K562 (cell line): Measurements from ENCODE around the gene CTSK. TPM values are rescaled to one million over a fixed set of nuclear protein-coding genes. Genes with fewer than 3 reads are reported as not detected.
A peak's percentile ranks its signal among the peaks of the same experiment; 100 is the strongest.

Source experiments
- ATAC-seq: fragments of 200-7000 bp; cut with Tn5 transposase; 3 replicates; pipeline ENCODE4 v1.9.1; 2020; ENCODE audit warnings: moderate library complexity
- BruUV-seq: library from RNA; stranded (reverse); fragments of 400-500 nt; replicated peaks from 2 replicates; lab custom pipeline; 2021; lab: Mats Ljungman, UMichigan
- CTCF ChIA-PET: fragments of 300-600 bp; formaldehyde crosslinking; extraction: SDS; loops from one replicate; lab custom pipeline; 2021; ENCODE audit warnings: low intra/inter-chr PET ratio; lab: Yijun Ruan, JAX
- POLR2A ChIA-PET: fragments of 300-600, 350-650 bp; sonication (Branson Sonifier 250); formaldehyde crosslinking; extraction: SDS; loops from one replicate; lab custom pipeline; 2021; ENCODE audit warnings: antibody characterized with exemption, inconsistent platforms; lab: Yijun Ruan, JAX
- DNase-seq, 4 experiments: peaks; one replicate each; pipeline versions ENCODE4 v3.0.0 to v3.0.0-alpha.2; 2011 to 2018; ENCODE audit warnings: low spot score in 3 of 4, mixed read lengths in 3 of 4; ENCODE audit errors: extremely low read depth in 1 of 4
- FAIRE-seq: peaks from 2 replicates; lab custom pipeline; 2011; peaks lifted over from hg19 to GRCh38; lab: Jason Lieb, UNC
- H2AFZ ChIP-seq: 2 replicates; pipeline ENCODE4 v1.6.0; 2011; ENCODE audit warnings: low read depth, low read length, control low read depth, inconsistent platforms
- H3K27ac ChIP-seq: fragments of 200-600 bp; 3 replicates; pipeline ENCODE4 v1.8.0; 2011; ENCODE audit warnings: low read depth, mild to moderate bottlenecking, control low read depth, inconsistent platforms, low read length, moderate library complexity, mixed read lengths; ENCODE audit errors: extremely low read depth
- H3K27me3 ChIP-seq, 2 experiments: fragments of 300-600 bp in 1 of 2; 2 replicates in 1 of 2; 3 replicates in 1 of 2; pipeline versions ENCODE4 v1.6.0 to v1.8.0; 2011; ENCODE audit warnings: inconsistent platforms in 2 of 2, low read length in 2 of 2, mild to moderate bottlenecking in 1 of 2, mixed read lengths in 1 of 2, moderate library complexity in 1 of 2; ENCODE audit not compliant: control insufficient read depth in 2 of 2, insufficient read depth in 2 of 2
- H3K36me3 ChIP-seq: fragments of 300-600 bp; 3 replicates; pipeline ENCODE4 v1.8.0; 2011; ENCODE audit warnings: mild to moderate bottlenecking, low read length, inconsistent platforms; ENCODE audit not compliant: control insufficient read depth, insufficient read depth
- H3K4me1 ChIP-seq, 2 experiments: fragments of 200-600 bp in 1 of 2; replicated peaks in 1 of 2; 2 replicates in 1 of 2; 3 replicates in 1 of 2; pipeline versions ENCODE4 v1.5.1 to v1.8.0; 2011; ENCODE audit warnings: inconsistent platforms in 2 of 2, low read length in 2 of 2, mild to moderate bottlenecking in 1 of 2, mixed read lengths in 1 of 2, moderate library complexity in 1 of 2; ENCODE audit not compliant: control insufficient read depth in 2 of 2, insufficient read depth in 2 of 2
- H3K4me2 ChIP-seq: 2 replicates; pipeline ENCODE4 v1.6.1; 2011; ENCODE audit warnings: low read length, control low read depth, inconsistent platforms, mixed read lengths; ENCODE audit not compliant: insufficient read depth
- H3K4me3 ChIP-seq: fragments of 200-600 bp; sonication (generic), shearing (Covaris generic); 2 replicates; pipeline ENCODE4 v1.5.1; 2016; ENCODE audit warnings: control low read depth, inconsistent platforms
- H3K79me2 ChIP-seq: fragments of 200-600 bp; 3 replicates; pipeline ENCODE4 v1.8.0; 2011; ENCODE audit warnings: low read length, inconsistent platforms; ENCODE audit not compliant: control insufficient read depth, insufficient read depth
- H3K9ac ChIP-seq, 2 experiments: 2 replicates each; pipeline versions ENCODE4 v1.6.0 to v1.6.1; 2011; ENCODE audit warnings: low read depth in 2 of 2, low read length in 2 of 2, control low read depth in 1 of 2, inconsistent platforms in 1 of 2, mild to moderate bottlenecking in 1 of 2, mixed read lengths in 1 of 2; ENCODE audit not compliant: insufficient read depth in 1 of 2
- H3K9me1 ChIP-seq: one replicate; pipeline ENCODE4 v1.6.0; 2011; ENCODE audit warnings: inconsistent platforms, mild to moderate bottlenecking, low read length, moderate library complexity; ENCODE audit not compliant: control insufficient read depth, insufficient read depth
- H3K9me3 ChIP-seq: replicated peaks from 2 replicates; pipeline ENCODE4 v1.5.1; 2011; ENCODE audit warnings: low read depth, low read length, inconsistent platforms; ENCODE audit not compliant: control insufficient read depth, insufficient read depth
- H4K20me1 ChIP-seq: replicated peaks from 2 replicates; pipeline ENCODE4 v1.6.1; 2011; ENCODE audit warnings: low read length, inconsistent platforms, mixed read lengths; ENCODE audit not compliant: control insufficient read depth, insufficient read depth
- ARID3A ChIP-seq: IDR thresholded peaks from 2 replicates; pipeline ENCODE4 v1.6.1; 2012; ENCODE audit warnings: low read depth, low read length, improper control_type of control experiment, borderline replicate concordance
- ARNT ChIP-seq, 2 experiments: fragments of 450-650 bp; IDR thresholded peaks; 2 replicates each; pipeline ENCODE4 v1.6.1; 2016; ENCODE audit warnings: mild to moderate bottlenecking in 1 of 2
- EZH2 ChIP-seq: IDR thresholded peaks from 2 replicates; pipeline ENCODE4 v1.6.1; 2012; ENCODE audit warnings: low read depth, mild to moderate bottlenecking, inconsistent platforms, low read length, borderline replicate concordance
- MYBL2 ChIP-seq, 2 experiments: fragments of 450-650 bp in 1 of 2; sonication (generic) in 1 of 2; formaldehyde crosslinking in 1 of 2; IDR thresholded peaks; 2 replicates each; pipeline versions ENCODE4 v1.6.1 to v1.8.1; 2017 to 2022; ENCODE audit warnings: borderline replicate concordance in 1 of 2, inconsistent platforms in 1 of 2, low read depth in 1 of 2, mild to moderate bottlenecking in 1 of 2, missing genetic modification reagents in 1 of 2, moderate library complexity in 1 of 2
- NFIC ChIP-seq: fragments of 450-650 bp; IDR thresholded peaks from 2 replicates; pipeline ENCODE4 v1.6.1; 2017; ENCODE audit warnings: mild to moderate bottlenecking, inconsistent platforms
- ZNF592 ChIP-seq: fragments of 450-650 bp; IDR thresholded peaks from 2 replicates; pipeline ENCODE4 v1.6.1; 2017; ENCODE audit warnings: antibody characterized with exemption, mild to moderate bottlenecking
- WGBS: fragments of 100-300 bp; shearing (Covaris generic); methylation state at CpG from one replicate; pipeline ENCODE4 v1.1.6; 2016; ENCODE audit warnings: low coverage, mixed read lengths; ENCODE audit not compliant: insufficient coverage; ENCODE audit errors: missing lambda C conversion rate; 5-methylcytosine and 5-hydroxymethylcytosine counted together
- in situ Hi-C: fragments of 300-500 bp; cut with MboI; formaldehyde crosslinking; loops from 4 replicates; pipeline ENCODE4 v1.15.0; 2018; ENCODE audit warnings: inconsistent platforms, mixed read lengths
- intact Hi-C: fragments of 100-400 bp; cut with micrococcal nuclease; formaldehyde crosslinking; loops from 2 replicates; pipeline ENCODE4 v1.14.2; 2022
- polyA plus RNA-seq, 8 experiments: library from polyadenylated mRNA; depleted of rRNA in 4 of 8; stranded (reverse) in 5 of 8; unstranded in 3 of 8; fragments of >200 nt; fragmentation: Nextera tagmentation in 2 of 8; fragmentation: Illumina TruSeq in 1 of 8; extraction: Ambion mirVana in 2 of 8; extraction: Trizol in 1 of 8; gene quantifications; 2 replicates each; pipeline versions ENCODE4 v1.2.1 to v1.2.3, GENCODE V29; 2011 to 2014; ENCODE audit warnings: inconsistent platforms in 1 of 8, missing spikeins in 1 of 8
- total RNA-seq, 7 experiments: library from RNA; depleted of rRNA in 6 of 7; stranded (reverse); fragments of >200 nt in 6 of 7; fragmentation: Illumina TruSeq in 2 of 7; extraction: Trizol in 2 of 7; gene quantifications; 2 replicates each; pipeline versions ENCODE4 v1.2.1 to v1.2.3, GENCODE V29; 2011 to 2021; ENCODE audit warnings: low replicate concordance in 1 of 7

CTSK gene
- total and polyA plus RNA-seq, 9 of the 15 experiments (the other 6 are each of a cell fraction or from before 2014, with no cell fraction given) = 0.84 to 2.5 (median 1.3) TPM

GRCh38 chr1:150787455-150787854 is 20.6 kb downstream of the CTSK start (continued):
- TF ChIP-seq ZNF592 (no peak), ARNT (IDR thresholded peaks at IDR 0.05) (no peak), EZH2 (no peak)

GRCh38 chr1:150780510-150780909 is 27.6 kb downstream of the CTSK start:
- Histone ChIP-seq H3K9me3 (no peaks in the 10 kb centered on the region), H3K9me1 (no peaks in the 10 kb centered on the region), H3K9ac (no peak overlapping the region), H3K4me3 (no peak overlapping the region), H3K4me2 (no peak overlapping the region), H2AFZ (no peak overlapping the region), H3K27me3 (no peaks in the 10 kb centered on the region), H3K79me2 (no peaks in the 10 kb centered on the region), H4K20me1 (no peaks in the 10 kb centered on the region), H3K36me3 (no peaks in the 10 kb centered on the region), H3K27ac (no peak overlapping the region), H3K4me1 (peaks cover 0 to 4% of the 10 kb centered on the region in 2 experiments; a peak in 2 of 5 replicates)
- POLR2A ChIA-PET = no interaction called here
- ATAC-seq = no peak
- no peak for DNase-seq
- in situ Hi-C loops (no loop called here), intact Hi-C loops (no loop called here)
- TF ChIP-seq ARID3A = no peak
- TF ChIP-seq MYBL2 (IDR thresholded peaks at IDR 0.05; ENCODE audit: low read depth) = no peak
- no peak for TF ChIP-seq MYBL2 (CRISPR knock-in tag; IDR thresholded peaks at IDR 0.05; ENCODE audit: borderline replicate concordance)
- TF ChIP-seq NFIC = peak; percentile 70
- 8% methylated on average over 1 of the region's 3 CpGs for WGBS
- CTCF ChIA-PET = no interaction called here
- no TSS peak for BruUV-seq
- FAIRE-seq = no peak
